ENCODE measurements around the gene CDX2.
"Not testable (repeated sequence)": the region's sequence is repeated elsewhere in the genome, so short reads cannot be mapped to it uniquely, and the experiment has no call there.

Gene CDX2

GRCh38 chr13:27969082-27969865 is at the start of gene CDX2:
TSS of gene CDX2 (minus strand) at chr13:27969315. CDS start at chr13:27969006, 309 bp downstream.
- no peak for DNase-seq

- no peak for DNase-seq
These were observed 45.2 kb upstream of the CDX2 start for GRCh38 chr13:28014301-28014700.

- DNase-seq = no peak
These were observed 44.4 kb upstream of the CDX2 start for GRCh38 chr13:28013482-28013881.

- DNase-seq = no peak
These were observed 43.8 kb upstream of the CDX2 start for GRCh38 chr13:28012896-28013295.

GRCh38 chr13:28012383-28012782 is 43.3 kb upstream of the CDX2 start:
- DNase-seq = no peak

- DNase-seq = no peak
These were observed 40.9 kb upstream of the CDX2 start for GRCh38 chr13:28010046-28010445.

- DNase-seq = not testable (repeated sequence)
These were observed 35.9 kb upstream of the CDX2 start for GRCh38 chr13:28005016-28005415.

- DNase-seq = peak; percentile 11
These were observed 34.0 kb upstream of the CDX2 start for GRCh38 chr13:28002886-28003698.

- no peak for DNase-seq
These were observed 32.8 kb upstream of the CDX2 start for GRCh38 chr13:28001837-28002473.

- no peak for DNase-seq
These were observed 31.9 kb upstream of the CDX2 start for GRCh38 chr13:28001049-28001448.

GRCh38 chr13:28000567-28000966 is 31.5 kb upstream of the CDX2 start:
- DNase-seq = no peak

GRCh38 chr13:27997904-27998522 is 28.9 kb upstream of the CDX2 start:
- no peak for DNase-seq

- DNase-seq = no peak
These were observed 22.8 kb upstream of the CDX2 start for GRCh38 chr13:27991881-27992280.

GRCh38 chr13:27988520-27988919 is 19.4 kb upstream of the CDX2 start, which contains the start of gene URAD:
TSS of gene URAD (minus strand) at chr13:27988693. CDS start at chr13:27988637, 56 bp downstream.
- DNase-seq = no peak

- no peak for DNase-seq
These were observed 16.5 kb upstream of the CDX2 start for GRCh38 chr13:27985600-27985999.

- no peak for DNase-seq
These were observed 13.2 kb upstream of the CDX2 start for GRCh38 chr13:27982361-27982760.

GRCh38 chr13:27981006-27981708 is 12.0 kb upstream of the CDX2 start:
- no peak for DNase-seq

GRCh38 chr13:27980280-27980998 is 11.3 kb upstream of the CDX2 start:
- DNase-seq = no peak

GRCh38 chr13:27979765-27980279 is 10.7 kb upstream of the CDX2 start:
- DNase-seq = no peak

- no peak for DNase-seq
These were observed 10.0 kb upstream of the CDX2 start for GRCh38 chr13:27979001-27979643.
